CD4-positive, alpha-beta T cell treated with Interleukin-15 for 1 hour (primary cell): ENCODE data around the gene YY1.
"Not testable (repeated sequence)": the region's sequence is repeated elsewhere in the genome, so short reads cannot be mapped to it uniquely, and the experiment has no call there.

Experiments used
- DNase-seq: peaks from one replicate; pipeline ENCODE4 v3.0.0-alpha.2; 2020

Gene YY1

DNA sequence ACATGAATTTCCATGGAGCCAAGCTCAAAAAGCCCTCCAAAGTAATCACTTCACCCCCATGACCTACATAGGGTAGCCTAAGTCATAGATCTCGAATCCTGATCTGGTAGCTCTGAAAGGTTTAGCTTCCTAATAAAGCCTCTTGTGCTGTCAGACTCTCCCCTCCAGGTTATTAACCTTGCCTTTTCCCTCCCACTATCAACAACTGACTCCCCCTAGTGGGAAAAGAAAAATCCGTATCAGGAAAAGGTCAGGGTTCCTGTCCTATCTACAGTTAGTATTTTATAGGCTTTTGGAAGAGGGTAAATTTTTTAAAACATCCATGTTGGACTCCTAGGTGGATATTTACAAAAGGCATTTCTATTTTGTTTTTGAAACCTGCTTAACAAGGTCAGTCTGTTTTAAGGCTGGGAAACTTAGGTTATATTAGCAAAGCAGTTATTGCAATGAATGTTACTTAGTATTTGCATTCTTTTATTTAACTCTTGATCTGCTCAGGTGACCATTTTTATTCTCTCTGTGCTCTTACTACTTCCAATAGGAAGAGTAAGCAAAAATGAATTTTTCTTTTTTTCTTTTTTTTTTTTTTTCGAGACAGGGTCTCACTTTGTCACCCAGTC, 8.0 kb downstream of the YY1 start:
- DNase-seq = no peak

DNA sequence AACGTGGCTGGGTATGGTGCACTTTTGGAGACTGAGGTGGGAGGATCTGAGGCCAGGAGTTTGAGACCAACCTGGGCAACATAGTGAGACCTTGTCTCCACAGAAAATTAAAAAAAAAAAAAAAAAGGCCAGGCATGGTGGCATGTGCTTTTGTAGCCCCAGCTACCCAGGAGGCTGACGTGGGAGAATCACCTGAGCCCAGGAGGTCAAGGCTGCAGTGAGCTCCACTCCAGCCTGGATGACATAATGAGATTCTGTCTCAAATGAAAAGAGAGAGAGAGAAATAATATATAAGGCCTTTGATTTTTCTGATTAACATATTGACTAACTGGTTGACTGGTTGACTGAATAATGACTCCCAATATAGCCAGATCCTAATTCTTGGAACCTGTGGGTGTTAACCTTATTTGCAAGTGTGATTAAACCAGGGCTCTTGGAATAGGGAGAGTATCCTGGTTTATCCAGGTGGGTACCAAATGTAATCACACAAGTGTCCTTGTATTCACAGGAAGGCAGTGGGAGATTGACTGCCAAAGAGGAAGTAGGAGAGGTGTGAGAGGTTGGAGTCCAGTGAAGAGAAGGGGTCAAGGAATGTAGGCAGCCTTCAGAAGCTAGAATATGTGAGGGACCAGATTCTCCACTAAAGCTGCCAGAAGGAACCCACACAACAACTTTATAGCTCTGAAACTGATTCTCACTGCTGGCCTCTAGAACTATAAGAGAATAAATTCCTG, 12.0 kb downstream of the YY1 start:
- DNase-seq = no peak

DNA sequence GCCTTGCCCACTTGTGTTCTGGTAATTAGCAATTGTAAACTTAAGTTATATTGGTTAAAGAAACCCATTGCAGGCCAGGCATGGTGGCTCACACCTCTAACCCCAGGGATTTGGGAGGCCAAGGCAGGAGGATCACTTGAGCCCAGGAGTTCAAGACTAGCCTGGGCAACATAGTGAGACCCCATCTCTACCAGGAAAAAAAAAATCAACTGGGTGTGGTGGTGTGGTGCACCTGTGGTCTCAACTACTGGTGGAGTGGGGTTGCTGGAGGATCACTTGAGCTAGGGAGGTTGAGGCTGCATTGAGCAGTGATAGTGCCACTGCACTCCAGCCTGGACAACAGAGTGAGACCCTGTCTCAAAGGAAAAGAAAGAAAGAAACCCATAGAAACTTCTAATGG, 13.7 kb downstream of the YY1 start:
- DNase-seq = no peak

DNA sequence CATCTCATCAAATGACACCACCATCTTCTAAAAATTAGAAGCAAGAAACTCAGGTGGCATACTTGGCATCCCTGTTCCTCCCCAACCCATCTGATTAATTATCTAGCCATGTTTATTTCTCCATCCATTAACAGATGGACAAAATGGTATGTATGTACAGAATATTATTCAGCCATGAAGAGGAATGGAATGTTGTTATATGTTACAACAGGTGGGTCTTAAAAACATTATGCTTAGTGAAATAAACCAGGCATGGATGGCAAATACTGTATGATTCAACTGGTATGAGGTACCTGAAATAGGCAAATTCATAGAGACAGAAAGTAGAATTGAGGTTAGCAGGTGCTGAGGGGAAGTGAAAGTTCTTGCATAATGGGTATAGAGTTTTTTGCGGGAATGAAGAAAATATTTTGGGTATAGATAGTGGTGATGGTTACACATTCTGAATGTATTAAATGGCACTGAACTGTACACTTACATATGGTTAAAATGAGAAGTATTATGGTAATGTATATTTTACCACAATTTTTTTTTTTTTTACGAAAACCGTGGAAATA, 17.5 kb downstream of the YY1 start:
- DNase-seq = no peak

DNA sequence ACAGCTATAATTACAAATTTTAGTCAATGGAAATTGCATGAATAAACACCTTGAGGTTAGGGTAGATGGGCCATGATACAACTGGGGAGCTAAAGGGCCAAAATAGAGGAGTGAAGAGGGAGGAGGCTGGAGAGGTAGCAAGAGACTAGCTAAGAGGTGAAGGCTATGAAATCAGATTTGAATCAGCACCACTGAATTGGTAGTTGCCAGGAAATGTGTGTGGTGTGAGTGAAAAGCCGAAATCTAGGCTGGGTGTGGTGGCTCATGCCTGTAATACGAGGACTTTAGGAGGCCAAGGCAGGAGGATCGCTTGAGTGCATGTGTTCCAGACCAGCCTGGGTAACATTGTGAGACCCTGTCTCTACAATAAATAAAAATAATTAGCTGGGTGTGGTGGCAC, 22.7 kb downstream of the YY1 start:
- no peak for DNase-seq

DNA sequence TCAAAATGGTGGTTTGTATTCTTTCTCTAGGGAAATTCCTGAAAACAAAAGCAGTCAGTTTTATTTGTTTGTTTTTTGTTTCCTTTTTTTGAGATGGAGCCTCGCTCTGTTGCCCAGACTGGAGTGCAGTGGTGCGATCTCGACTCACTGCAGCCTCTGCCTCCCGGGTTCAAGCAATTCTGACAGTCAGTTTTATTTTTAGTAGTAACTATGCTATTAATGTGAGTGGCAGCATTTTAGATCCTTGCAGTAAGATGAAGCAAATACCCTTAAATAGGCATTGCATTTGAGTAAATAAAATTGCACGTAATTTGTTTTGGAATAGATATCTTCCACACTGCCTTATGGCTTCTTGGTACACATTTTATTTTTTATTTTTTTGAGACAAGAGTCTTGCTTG, 23.6 kb downstream of the YY1 start:
- no peak for DNase-seq

DNA sequence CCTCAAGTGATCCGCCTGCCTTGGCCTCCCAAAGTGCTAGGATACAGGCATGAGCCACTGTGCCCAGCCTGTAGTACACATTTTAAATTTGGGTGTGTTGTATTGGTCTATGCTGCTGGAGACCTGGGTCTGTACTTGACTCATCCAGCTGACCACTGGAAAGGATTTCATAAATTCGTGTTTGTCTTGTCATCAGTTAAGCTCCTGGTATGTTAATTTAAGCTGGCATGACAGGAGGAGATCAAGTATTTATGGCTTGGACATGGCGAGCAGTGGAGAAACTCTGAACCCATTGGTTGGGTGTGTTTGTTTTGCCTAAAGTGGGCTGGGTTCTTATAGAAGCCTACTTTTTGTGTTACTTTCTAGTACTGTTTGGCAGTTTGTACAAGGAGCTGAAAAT, 24.2 kb downstream of the YY1 start:
- DNase-seq = no peak

DNA sequence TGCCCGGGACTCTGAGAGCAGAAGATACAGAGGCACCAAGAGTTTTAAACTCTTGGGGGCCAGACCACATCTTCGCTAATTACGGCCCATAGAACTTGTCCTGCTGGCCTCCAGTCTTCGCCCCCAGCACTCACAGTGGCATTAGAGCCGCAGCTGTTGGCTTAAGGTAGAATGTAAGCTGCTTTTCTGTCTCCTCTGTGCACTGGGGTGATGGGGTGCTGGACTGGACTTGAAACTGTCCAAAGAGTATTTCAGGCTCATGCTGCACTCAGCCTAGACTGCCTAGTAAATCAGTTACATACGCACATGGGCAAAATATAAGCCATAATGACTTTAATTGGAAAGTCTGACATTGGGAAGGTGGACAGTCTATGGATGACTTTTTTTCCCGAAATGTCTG, 29.0 kb downstream of the YY1 start:
- DNase-seq = no peak

DNA sequence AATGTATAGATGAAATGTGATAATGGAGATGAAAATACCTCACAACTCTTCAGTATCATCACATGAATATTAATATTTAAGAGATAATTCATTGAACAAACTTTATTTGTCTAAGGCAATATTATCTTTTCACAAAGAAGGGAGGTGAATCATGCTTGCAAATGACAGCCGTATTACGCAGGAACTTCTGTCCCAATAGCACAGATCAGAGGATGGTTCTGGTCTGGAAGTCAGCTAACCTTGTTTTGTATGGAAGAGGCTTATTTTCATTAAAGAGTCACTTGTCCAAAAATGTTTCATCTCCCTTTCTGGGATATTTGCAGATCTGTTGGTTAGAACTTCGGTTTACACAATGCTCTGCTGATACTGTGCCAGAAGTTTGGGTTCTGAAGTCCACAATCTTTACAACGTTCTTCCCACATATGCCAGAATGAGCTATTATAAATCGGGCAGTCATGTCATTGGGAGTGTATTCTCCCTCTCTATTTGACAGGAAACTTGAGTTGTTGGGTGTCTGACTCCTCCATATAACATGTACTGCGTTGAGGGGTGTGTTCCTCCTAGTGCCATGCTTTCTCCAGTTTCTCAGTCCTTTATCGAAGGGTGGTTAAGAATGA, 29.8 kb downstream of the YY1 start:
- no peak for DNase-seq

DNA sequence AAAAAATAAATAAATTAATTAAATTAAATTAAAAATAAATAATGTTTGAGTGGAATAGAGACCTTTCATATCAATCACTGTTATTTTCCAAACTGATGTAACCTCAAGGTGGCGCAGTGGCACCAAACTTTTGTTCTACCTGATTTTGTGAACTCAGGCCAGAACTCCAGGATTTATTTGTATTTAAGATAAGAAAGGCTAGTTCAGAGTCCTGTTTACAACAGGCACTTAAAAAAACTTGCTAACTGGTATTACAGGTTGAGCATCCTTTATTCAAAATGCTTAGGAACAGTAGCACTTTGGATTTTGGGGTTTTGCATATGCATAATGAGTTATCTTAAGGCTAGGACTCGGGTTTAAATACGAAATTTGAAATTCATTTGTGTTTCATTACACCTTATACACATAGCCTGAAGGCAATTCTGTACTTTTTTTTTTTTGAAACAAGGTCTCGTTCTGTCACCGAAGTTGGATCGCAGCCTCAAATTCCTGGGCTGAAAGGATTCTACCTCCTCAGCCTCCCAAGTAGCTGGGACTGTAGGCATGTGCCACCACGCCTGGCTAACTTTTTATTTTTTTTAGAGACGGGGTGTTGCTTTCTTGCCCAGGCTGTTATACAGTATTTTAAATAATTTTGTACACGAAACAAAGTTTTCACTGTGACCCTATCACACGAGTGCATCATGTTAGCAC, 32.4 kb downstream of the YY1 start:
- DNase-seq = no peak

DNA sequence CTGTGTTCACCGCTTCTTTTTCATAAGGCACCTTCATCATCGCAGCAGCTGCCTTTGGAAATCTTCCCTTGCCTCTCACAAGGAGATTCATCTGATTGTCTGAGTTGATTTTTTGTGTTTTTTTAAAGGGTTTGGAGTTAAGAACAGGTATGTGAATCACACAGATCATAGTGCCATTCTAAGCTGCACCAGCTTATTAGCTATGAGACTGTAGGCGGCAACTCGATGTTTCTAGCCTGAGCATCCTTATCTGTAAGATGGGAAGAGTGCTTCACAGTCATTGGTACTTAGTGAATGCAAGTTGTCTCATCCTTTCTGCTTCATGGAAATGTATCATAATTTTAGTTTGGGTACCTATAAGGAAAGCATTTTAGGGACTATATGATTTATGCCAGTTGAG, 35.3 kb downstream of the YY1 start:
- DNase-seq = no peak

DNA sequence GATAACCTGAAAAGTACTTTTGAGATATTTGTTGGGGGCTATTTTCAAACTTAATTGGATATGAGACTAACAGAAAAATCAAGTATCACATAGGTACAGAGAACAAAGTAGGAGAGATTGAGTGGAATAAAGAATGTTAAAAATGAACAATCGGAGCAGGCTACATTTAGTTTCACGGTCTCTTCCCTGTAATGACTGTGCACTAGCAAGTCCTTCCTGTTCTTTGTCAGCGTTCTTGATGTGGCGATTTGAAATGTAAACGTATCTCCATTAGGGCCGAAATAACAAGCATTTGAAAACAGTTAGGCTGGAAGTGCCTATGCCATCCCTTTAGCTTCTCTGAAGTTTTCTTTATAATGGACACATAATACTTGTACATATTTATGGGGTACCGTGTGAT, 36.3 kb downstream of the YY1 start:
- no peak for DNase-seq

DNA sequence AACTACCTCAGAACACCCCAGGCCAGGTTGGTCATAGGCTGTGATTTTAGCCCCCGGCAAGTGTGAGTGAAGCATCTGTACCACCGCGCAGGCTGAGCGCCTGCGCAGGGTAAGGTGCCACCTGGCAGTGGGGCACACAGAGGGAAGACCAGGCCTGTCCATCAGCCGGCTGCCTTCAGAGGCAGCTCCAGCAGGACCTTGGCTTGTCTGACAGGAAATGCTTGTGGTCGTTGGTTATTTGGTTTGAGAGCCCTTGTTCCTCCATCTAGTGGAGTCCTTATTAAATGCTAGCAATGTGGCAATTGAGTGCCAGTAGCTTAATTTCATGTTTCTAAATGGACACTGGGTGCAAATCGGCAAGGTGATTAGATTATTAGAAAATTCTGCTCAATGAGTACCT, 39.8 kb downstream of the YY1 start:
- no peak for DNase-seq

DNA sequence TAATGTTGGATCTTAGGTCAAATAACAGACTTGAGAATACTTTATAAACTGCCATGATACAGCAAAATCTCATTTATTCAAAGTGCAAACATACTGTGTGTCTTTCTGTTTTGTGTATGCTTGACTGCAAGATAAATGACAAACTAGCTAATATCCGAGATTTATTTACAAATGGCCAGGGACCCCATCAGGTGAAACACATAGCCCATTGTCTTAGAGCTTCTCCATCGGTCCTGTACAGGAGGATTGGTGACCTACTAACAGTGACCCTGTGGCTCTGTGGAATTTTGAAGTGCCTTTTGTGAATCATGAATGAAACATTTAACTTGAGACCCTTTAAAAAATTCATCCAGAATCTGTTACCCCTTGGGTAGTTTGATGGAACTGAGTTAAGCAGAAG, 40.2 kb downstream of the YY1 start:
- DNase-seq = no peak

DNA sequence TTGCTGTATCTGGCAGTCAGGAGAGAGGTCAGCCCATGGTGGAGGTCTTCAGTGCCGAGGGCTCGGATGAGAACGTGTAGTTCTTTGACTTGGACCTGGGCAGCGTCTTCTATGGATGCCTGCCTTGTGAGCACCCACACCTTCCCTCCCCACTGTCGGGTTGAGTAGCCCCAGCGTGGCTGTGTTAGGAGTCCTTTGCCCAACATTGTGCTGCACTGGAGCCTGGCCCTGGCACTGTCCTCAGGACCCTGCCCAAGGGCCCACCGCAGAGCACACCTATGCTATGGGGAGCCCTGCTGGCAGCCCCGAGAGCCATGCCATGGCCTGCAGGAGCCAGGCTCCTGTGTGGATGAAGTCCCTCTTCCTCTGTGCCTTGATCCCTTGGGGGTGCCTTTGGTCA, 40.6 kb downstream of the YY1 start:
- no peak for DNase-seq

DNA sequence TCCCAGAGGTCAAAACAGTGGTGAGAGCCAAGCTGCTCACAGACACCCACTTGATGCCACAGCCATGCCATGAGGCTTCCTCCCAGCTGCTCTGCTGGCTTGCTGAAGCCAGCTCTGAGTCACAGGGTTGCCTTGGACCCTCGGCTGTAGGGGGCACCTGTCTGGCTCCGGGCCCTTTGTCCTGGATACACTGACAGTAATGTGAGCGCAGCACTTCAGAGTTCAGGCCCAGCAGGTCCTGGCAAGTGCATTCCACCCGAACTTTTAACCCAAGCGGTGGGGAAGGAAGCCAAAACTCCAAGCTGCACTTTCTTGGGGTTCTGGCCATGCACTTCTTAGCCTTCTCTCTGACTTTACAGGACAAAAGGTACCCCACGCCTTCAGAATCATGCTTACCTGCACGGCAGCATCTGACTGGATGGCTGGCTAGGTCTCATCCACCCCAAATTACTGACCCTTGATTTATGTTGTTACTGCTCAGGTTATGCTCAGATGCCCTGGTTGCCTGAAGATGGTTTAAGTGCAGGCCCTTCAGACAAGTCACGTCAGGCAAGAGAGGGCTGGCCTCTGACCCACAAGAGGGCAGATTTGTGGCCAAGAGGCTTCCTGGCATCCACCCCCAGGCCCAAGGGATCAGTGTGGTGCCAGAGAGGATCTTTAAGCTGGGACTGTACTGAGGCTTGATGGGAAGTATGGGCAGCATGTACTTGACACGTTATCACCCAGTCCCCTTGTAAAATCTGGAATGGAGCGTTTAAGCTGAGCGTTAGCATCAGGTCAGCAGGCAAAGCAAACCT, 42.5 kb downstream of the YY1 start:
- no peak for DNase-seq

DNA sequence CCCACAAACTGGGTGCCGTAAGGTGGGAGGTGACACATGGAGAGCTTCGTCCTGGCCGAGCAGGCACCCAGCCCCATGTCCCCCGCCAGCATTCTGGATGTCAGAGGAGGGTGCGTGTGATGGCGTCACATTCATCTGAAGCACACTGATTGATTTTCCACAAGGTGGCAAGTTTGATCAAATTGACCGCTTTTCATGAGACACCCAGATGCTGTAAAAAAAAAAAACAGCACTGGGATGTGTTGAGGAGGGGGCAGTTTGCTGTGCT, 43.1 kb downstream of the YY1 start:
- no peak for DNase-seq

DNA sequence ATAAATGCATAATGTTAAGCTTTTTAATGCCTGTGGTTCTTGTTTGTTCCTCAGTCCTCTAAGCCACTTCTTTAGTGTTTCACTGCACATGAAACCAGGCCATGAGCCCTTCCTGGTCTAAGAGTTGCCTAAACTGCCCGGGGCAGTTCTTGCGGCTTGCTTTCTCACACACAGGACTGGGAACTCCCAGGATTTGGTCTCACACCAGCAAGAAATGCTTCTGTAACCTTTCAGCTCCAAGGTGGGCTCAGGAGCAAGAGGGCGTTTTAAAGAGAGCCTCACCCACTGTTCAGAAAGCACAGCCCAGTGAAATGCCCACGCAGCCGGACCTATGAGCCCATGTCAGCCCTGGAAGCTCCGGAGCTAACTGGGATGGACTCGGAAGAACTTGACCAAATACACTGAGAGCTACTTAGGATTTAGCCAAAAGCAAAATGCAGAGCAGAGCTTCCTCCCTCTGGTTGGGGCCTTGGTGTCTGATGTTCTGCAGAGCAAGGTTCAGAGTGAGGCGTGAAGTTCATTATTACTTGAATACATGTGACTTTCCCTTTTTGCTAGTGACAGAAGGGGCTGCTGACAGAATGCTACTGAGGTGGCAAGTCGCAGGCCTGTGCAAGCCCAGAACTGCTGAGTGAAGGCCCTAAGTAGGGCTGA, 43.9 kb downstream of the YY1 start:
- no peak for DNase-seq

DNA sequence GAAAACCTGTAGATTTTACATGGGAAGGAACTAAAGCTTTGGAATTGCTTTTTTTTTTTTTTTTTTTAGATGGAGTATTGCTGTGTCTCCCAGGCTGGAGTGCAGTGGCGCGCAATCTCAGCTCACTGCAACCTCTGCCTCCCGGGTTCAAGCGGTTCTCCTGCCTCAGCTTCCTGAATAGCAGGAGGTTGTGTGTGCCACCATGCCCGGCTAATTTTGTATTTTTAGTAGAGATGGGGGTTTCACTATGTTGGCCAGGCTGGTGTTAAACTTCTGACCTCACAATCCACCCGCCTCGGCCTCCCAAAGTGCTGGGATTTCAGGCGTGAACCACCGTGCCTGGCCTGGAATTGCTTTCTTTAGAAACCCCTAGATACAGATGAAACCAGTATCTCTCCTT, 44.5 kb downstream of the YY1 start:
- DNase-seq = not testable (repeated sequence)

DNA sequence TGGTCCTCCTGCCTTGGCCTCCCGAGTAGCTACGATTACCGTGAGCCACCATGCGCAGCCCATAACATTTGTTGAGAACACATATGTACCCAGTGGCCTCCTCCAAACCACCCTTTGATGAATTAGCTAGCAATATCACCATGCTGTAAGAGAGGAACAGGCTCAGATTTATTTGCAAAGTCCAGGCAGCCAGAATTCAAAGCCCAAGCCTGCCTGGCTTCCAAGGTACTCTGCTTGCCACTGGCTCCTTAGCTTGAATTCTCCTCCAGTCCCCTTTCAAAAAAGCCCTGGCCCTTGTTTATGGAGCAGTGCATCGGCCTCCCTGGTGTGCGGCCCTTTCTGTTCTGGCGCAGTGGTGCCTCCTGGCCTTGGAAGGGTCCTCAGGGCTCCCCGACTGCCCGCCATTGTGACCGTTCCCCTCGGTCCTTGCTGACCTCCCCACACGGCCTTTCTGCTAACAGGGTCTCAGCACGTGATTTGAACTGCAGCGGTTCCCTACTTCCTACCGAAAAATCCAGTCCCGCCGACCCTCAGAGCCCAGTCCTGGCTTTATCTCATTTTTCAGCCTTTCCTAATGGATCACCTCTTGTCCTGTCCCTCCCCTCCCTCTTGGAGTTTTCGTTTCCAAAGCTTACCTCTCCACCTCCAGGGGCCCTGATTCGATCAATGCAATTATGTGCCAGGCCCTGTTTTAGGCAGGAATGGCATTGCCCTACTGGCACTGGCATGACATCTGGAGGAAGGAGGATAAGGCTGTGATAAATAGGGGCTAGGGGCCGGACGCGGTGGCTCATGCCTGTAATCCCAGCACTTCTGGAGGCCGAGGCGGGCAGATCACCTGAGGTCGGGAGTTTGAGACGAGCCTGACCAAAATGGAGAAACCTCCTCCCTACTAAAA, 45.3 kb downstream of the YY1 start:
- DNase-seq = no peak
